Measurements from ENCODE around the gene CHKA.
A peak's percentile ranks its signal among the peaks of the same experiment; 100 is the strongest.

DNA sequence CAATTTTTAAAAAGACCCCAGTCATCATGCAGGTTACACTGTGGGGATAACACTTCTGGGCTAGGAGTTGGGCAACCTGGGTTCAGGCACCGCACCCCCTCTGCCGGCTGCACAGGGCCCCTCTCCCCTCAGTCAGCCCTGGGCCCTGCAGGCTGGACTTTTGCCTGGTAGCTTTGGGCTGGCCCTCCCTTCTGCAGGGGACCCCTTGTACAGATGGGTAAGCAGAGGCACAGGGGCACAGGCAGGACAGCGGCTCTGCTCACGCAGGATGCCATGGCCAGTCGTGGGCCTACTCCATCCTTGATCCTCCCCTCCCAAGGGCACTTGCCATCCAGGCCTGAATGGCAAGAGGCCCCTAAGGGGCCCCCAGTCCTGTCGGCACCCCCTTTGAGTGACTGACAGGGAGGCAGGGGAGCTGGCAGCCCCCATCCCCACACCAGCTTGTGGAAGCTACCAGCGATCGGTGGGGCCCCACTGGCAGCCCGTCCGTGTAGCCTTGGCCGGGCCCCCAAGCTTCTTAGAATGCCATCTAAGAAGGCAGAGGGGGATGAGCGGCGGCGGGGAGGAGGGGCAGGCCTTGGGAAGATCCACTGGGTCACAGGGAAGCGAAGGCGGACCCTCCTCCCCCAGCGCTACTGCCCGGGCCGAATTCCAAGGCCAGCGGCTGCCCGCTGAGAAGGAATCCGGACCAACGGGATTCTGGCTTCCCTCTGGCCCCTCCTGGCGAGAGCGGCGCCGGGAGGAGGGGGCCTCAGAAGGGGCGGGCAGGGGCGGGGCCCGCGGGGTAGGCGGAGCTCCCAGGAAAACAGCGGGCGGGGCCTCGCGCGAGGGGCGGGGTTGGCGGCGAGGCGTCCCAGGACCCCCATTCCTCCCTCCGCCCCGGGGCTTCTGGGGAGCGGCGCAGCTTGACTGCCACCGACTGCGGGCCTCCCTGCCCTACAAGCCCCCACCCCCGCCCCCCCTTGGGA lies 6.8 kb upstream of the CHKA start:
- TF ChIP-seq POLR2AphosphoS5 (IDR thresholded peaks at IDR 0.05) (peak in 2 of 3 donors; percentile 13 to 38), EP300 (IDR thresholded peaks at IDR 0.05) (no peak)

Measured in stomach (tissue), 4 donors.